ENCODE measurements around the gene CLDN22. TPM values are rescaled to one million over a fixed set of nuclear protein-coding genes. Genes with fewer than 3 reads are reported as not detected.

CLDN22 gene
- polyA plus RNA-seq, 2 of the 4 experiments (the other 2 are of a cell fraction) = not detected

GRCh38 chr4:183329954-183330742 is 10.1 kb upstream of the CLDN22 start:
- FAIRE-seq = no peak
- TF ChIP-seq, protein P1, sequence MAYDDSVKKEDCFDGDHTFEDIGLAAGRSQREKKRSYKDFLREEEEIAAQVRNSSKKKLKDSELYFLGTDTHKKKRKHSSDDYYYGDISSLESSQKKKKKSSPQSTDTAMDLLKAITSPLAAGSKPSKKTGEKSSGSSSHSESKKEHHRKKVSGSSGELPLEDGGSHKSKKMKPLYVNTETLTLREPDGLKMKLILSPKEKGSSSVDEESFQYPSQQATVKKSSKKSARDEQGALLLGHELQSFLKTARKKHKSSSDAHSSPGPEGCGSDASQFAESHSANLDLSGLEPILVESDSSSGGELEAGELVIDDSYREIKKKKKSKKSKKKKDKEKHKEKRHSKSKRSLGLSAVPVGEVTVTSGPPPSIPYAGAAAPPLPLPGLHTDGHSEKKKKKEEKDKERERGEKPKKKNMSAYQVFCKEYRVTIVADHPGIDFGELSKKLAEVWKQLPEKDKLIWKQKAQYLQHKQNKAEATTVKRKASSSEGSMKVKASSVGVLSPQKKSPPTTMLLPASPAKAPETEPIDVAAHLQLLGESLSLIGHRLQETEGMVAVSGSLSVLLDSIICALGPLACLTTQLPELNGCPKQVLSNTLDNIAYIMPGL (CRISPR knock-in tag; IDR thresholded peaks at IDR 0.05; ENCODE audit: borderline replicate concordance) = no peak
- TF ChIP-seq PBX3 (IDR thresholded peaks at IDR 0.05) = no peak
- TF ChIP-seq TFCP2L1 (CRISPR knock-in tag; IDR thresholded peaks at IDR 0.05) = no peak
- no peak for TF ChIP-seq BHLHE40 (IDR thresholded peaks at IDR 0.05; ENCODE audit: low read depth, low read length)
- no peak for TF ChIP-seq HDAC2 (IDR thresholded peaks at IDR 0.05)
- TF ChIP-seq JUNB (IDR thresholded peaks at IDR 0.05) = no peak
- no peak for TF ChIP-seq TP53 (CRISPR knock-in tag; IDR thresholded peaks at IDR 0.05)
- DNase-seq (ENCODE audit: low read depth in 1 of 2, low spot score in 1 of 2) = no peak
- ChIA-PET POLR2A (no interaction called here), CTCF (interaction anchor here (1.3 to 1.5 kb wide), 2 partner anchors 77 to 257 kb away, joined by 3 read pairs; no protein-coding TSS in a partner anchor)
- Histone ChIP-seq H3K27ac (0 out of 6 replicates have a peak overlapping the region, but pooled peaks of 1 of the 2 experiments have one; percentile 7), H3K4me3 (no peak overlapping the region), H3K9me3 (no peaks in the 10 kb centered on the region; the same call in 2 of the 3 replicates), H3K4me1 (peaks cover 20% of the 10 kb centered on the region), H3K4me2 (no peak overlapping the region)
- 89% methylated on average over 8 of the region's 10 CpGs for WGBS (ENCODE audit: missing lambda C conversion rate)
- no peak for ATAC-seq

DNA sequence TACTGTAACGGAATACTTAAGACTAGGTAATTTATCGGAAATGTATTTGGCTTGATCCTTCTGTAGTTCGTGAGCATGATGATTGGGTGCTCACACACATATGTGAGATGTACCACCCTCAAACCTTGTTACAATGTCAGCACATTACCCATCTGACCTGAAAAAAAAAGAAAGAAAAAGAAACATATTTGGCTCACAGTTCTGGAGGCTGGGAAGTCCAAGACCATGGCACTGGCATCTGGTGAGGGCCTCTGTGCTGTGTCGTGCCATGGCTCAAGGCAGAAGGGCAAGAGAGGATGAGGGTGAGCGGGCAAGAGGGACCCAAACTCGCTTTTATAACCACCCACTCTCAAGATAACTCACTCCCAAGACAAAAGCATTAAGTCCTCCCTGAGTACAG is 9.2 kb upstream of the CLDN22 start:
- CTCF ChIA-PET = interaction anchor here (0.8 kb wide), 1 partner anchor 67 kb away, joined by 3 read pairs; no protein-coding TSS in a partner anchor
- FAIRE-seq = no peak

More for the DNA sequence above, 9.2 kb upstream of the CLDN22 start:
- peaks cover 11% of the 10 kb centered on the region; the same call in 1 of the 3 replicates for H3K4me1 ChIP-seq
- ATAC-seq = no peak
- no peak overlapping the region for H3K4me3 ChIP-seq
- POLR2A ChIA-PET = no interaction called here
- DNase-seq (ENCODE audit: low read depth in 1 of 2, low spot score in 1 of 2) = no peak
- 83% methylated on average over 6 of the region's 6 CpGs for WGBS (ENCODE audit: missing lambda C conversion rate)
- no peak overlapping the region for H3K4me2 ChIP-seq
- no peak overlapping the region for H3K27ac ChIP-seq
- H3K9me3 ChIP-seq = no peaks in the 10 kb centered on the region; the same call in 2 of the 3 replicates
- TF ChIP-seq MYC (IDR thresholded peaks at IDR 0.05; ENCODE audit: borderline replicate concordance, low read length) (no peak), HDAC2 (IDR thresholded peaks at IDR 0.05) (no peak), TFCP2L1 (CRISPR knock-in tag; IDR thresholded peaks at IDR 0.05) (no peak), FOXS1 (CRISPR knock-in tag; IDR thresholded peaks at IDR 0.05) (no peak), ESRRA (IDR thresholded peaks at IDR 0.05; ENCODE audit: borderline replicate concordance, low read length) (no peak), RNF2 (IDR thresholded peaks at IDR 0.05; ENCODE audit: borderline replicate concordance, low read depth) (no peak), MAX (IDR thresholded peaks at IDR 0.05) (no peak), PHF8 (IDR thresholded peaks at IDR 0.05; ENCODE audit: borderline replicate concordance, low read depth) (no peak), CHD2 (IDR thresholded peaks at IDR 0.05; ENCODE audit: low read length, partially characterized antibody) (no peak), SREBF2 (IDR thresholded peaks at IDR 0.05) (no peak), HES2 (IDR thresholded peaks at IDR 0.05) (no peak), ZNF302 (CRISPR knock-in tag; IDR thresholded peaks at IDR 0.05) (no peak), POLR2A (IDR thresholded peaks at IDR 0.05; ENCODE audit: low read length) (no peak), GATA3 (IDR thresholded peaks at IDR 0.05; ENCODE audit: borderline replicate concordance) (no peak), FOSB (CRISPR knock-in tag; IDR thresholded peaks at IDR 0.05) (no peak), CHD4 (IDR thresholded peaks at IDR 0.05; ENCODE audit: borderline replicate concordance) (no peak), ELK1 (IDR thresholded peaks at IDR 0.05; ENCODE audit: low read depth, low read length) (no peak), PBX3 (IDR thresholded peaks at IDR 0.05) (no peak), HOXA7 (CRISPR knock-in tag; IDR thresholded peaks at IDR 0.05) (no peak)
